Neural cell (in vitro differentiated cells): ENCODE data around the gene MYPN.

Source experiments
- EP300 ChIP-seq: fragments of 450-650 bp; conservative IDR thresholded peaks from 2 replicates; pipeline ENCODE4 v1.6.1; 2014; ENCODE audit warnings: antibody characterized with exemption, mild to moderate bottlenecking, moderate library complexity; ENCODE audit not compliant: poor library complexity, severe bottlenecking
- EZH2 ChIP-seq: fragments of 200-600, 300-800 bp; shearing (Covaris generic), sonication (generic); IDR thresholded peaks from 2 replicates; pipeline ENCODE4 v1.6.1; 2014; ENCODE audit warnings: antibody characterized with exemption, low read length, borderline replicate concordance, mild to moderate bottlenecking; ENCODE audit not compliant: insufficient read depth, poor library complexity, severe bottlenecking
- SMC3 ChIP-seq: fragments of 450-650 bp; conservative IDR thresholded peaks from 2 replicates; pipeline ENCODE4 v1.6.1; 2014; ENCODE audit warnings: antibody characterized with exemption, mild to moderate bottlenecking, moderate library complexity; ENCODE audit not compliant: poor library complexity
- TAF1 ChIP-seq: IDR thresholded peaks from 2 replicates; pipeline ENCODE4 v1.6.1; 2012; ENCODE audit warnings: low read depth
- TF ChIP-seq, protein P1 (sequence below): fragments of 450-650 bp; IDR thresholded peaks from 2 replicates; pipeline ENCODE4 v1.5.1; 2014; ENCODE audit warnings: antibody characterized with exemption, mild to moderate bottlenecking, moderate library complexity; ENCODE audit not compliant: poor library complexity, severe bottlenecking
- TF ChIP-seq, protein P2 (sequence below): IDR thresholded peaks from 2 replicates; pipeline ENCODE4 v1.6.1; 2012; ENCODE audit warnings: borderline replicate concordance

DNA sequence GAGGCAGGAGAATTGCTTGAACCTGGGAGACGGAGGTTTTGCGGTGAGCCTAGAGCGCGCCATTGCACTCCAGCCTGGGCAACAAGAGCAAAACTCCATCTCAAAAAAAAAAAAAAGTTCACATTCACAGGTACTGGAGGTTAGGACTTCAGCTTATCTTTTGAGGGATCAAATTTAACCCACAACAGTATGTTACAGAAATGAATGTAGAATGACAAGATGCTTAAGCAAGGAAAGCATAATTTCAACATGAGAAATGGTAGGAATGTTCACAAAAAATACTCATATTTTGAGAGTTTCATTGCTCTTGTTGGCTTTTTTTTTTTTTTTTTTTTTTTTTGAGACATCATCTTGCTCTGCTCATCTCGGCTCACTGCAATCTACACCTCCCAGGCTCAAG lies 32.3 kb upstream of the MYPN start:
- TF ChIP-seq EP300: no peak
- TF ChIP-seq, protein P1, sequence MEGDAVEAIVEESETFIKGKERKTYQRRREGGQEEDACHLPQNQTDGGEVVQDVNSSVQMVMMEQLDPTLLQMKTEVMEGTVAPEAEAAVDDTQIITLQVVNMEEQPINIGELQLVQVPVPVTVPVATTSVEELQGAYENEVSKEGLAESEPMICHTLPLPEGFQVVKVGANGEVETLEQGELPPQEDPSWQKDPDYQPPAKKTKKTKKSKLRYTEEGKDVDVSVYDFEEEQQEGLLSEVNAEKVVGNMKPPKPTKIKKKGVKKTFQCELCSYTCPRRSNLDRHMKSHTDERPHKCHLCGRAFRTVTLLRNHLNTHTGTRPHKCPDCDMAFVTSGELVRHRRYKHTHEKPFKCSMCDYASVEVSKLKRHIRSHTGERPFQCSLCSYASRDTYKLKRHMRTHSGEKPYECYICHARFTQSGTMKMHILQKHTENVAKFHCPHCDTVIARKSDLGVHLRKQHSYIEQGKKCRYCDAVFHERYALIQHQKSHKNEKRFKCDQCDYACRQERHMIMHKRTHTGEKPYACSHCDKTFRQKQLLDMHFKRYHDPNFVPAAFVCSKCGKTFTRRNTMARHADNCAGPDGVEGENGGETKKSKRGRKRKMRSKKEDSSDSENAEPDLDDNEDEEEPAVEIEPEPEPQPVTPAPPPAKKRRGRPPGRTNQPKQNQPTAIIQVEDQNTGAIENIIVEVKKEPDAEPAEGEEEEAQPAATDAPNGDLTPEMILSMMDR: no peak
- no peak for TF ChIP-seq EZH2
- no peak for TF ChIP-seq TAF1
- TF ChIP-seq, protein P2, sequence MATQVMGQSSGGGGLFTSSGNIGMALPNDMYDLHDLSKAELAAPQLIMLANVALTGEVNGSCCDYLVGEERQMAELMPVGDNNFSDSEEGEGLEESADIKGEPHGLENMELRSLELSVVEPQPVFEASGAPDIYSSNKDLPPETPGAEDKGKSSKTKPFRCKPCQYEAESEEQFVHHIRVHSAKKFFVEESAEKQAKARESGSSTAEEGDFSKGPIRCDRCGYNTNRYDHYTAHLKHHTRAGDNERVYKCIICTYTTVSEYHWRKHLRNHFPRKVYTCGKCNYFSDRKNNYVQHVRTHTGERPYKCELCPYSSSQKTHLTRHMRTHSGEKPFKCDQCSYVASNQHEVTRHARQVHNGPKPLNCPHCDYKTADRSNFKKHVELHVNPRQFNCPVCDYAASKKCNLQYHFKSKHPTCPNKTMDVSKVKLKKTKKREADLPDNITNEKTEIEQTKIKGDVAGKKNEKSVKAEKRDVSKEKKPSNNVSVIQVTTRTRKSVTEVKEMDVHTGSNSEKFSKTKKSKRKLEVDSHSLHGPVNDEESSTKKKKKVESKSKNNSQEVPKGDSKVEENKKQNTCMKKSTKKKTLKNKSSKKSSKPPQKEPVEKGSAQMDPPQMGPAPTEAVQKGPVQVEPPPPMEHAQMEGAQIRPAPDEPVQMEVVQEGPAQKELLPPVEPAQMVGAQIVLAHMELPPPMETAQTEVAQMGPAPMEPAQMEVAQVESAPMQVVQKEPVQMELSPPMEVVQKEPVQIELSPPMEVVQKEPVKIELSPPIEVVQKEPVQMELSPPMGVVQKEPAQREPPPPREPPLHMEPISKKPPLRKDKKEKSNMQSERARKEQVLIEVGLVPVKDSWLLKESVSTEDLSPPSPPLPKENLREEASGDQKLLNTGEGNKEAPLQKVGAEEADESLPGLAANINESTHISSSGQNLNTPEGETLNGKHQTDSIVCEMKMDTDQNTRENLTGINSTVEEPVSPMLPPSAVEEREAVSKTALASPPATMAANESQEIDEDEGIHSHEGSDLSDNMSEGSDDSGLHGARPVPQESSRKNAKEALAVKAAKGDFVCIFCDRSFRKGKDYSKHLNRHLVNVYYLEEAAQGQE: no peak
- no peak for TF ChIP-seq SMC3
